Stimulated activated CD4-positive, alpha-beta T cell treated with anti-CD3 and anti-CD28 coated beads, Interleukin-4, amount 100 ng/mL, for 1 hour (primary cell): ENCODE measurements around the gene TMEFF1.

ENCODE experiments used
- DNase-seq: peaks from one replicate; pipeline ENCODE4 v3.0.0-alpha.2; 2020

The TMEFF1 gene

DNA sequence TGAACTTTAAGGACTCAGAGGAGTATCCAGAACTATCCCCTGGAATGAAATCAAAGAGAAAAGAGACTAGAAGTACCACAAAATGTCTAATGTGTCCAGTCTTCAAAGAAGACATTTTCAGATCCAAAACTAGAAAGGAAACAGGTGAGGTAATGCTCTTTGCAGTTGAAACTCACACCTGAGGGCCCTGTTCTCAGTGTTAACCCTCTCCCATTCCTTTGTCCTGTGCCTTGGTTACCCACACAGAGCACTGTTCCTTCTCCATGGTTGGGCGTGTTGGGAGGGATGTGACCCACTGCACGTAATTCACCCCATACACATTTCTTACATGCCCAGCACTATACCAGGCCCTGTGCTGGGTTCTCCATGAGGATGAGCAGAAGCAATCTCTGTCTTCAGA, 24.7 kb upstream of the TMEFF1 start:
- DNase-seq: no peak

DNA sequence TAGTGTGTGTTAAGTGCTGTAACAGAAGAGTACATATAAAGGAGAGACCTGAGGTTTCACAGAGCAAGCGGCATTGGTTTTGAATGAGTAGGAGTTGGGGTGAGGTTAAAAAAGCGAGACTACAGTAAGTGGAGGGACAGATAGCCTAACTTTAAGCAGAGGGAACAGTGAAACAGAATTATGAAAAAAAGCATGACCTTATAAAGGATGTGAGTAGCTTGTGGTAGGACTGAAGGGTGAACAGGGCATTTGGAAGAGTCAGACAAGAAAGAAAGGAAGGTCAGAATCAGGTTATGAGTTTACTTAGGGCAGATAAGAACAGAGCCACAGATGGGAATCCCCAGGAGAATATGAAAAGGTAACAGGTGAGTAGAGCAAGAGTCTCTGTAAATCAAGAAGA, 23.5 kb upstream of the TMEFF1 start:
- DNase-seq: no peak

GRCh38 chr9:100452894-100453293, 20.1 kb upstream of the TMEFF1 start:
- DNase-seq: no peak

DNA sequence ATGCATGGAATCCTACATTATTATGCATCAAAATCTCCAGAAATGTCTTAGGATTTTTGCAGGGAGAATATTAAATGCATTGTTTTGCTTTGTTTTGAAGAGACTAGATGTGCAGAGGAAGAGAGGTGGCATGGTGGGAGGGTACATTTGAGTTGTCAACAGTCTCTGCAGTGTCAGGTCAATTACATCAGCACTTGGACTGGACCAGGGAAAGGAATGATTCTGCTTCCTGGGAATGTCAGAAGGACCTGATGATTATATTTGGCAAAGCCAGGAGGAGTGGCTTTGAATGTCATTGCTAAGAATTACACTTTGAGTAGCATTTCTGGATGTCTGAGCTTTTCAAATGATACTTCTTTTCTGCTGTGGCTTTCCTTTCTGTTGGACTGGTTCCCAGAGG, 17.5 kb upstream of the TMEFF1 start:
- DNase-seq: no peak

GRCh38 chr9:100457517-100457916, 15.4 kb upstream of the TMEFF1 start:
- no peak for DNase-seq

- no peak for DNase-seq
Measured at GRCh38 chr9:100459963-100460362, 13.0 kb upstream of the TMEFF1 start.

GRCh38 chr9:100465274-100465673, 7.7 kb upstream of the TMEFF1 start:
- DNase-seq: no peak

GRCh38 chr9:100465761-100466160, 7.2 kb upstream of the TMEFF1 start:
- no peak for DNase-seq

- DNase-seq: no peak
Measured at GRCh38 chr9:100466171-100466828, 6.6 kb upstream of the TMEFF1 start.

DNA sequence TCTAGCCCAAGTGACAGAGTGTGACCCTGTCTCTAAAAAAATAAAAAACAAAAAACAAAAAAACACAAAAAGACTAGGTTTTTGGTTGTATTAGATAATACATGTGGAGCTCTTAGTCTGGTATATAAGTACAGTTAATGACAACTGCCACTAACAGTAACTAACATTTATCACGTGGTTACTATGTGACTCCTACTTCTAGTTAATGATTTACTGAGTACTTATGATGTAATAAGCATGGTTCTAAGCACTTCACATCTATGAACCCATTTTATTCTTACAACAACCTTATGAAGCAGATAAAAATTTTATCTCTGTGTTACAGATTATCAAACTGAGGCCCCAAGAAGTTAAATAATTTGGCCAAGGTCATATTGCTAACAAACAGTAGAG, 6.1 kb upstream of the TMEFF1 start:
- DNase-seq: no peak

- DNase-seq: no peak
Measured at GRCh38 chr9:100468041-100468440, 4.9 kb upstream of the TMEFF1 start.

GRCh38 chr9:100472268-100472667, 681 bp upstream of the TMEFF1 start:
- no peak for DNase-seq

GRCh38 chr9:100473276-100474081, 530 bp downstream of the TMEFF1 start:
- peak; percentile 29 for DNase-seq

DNA sequence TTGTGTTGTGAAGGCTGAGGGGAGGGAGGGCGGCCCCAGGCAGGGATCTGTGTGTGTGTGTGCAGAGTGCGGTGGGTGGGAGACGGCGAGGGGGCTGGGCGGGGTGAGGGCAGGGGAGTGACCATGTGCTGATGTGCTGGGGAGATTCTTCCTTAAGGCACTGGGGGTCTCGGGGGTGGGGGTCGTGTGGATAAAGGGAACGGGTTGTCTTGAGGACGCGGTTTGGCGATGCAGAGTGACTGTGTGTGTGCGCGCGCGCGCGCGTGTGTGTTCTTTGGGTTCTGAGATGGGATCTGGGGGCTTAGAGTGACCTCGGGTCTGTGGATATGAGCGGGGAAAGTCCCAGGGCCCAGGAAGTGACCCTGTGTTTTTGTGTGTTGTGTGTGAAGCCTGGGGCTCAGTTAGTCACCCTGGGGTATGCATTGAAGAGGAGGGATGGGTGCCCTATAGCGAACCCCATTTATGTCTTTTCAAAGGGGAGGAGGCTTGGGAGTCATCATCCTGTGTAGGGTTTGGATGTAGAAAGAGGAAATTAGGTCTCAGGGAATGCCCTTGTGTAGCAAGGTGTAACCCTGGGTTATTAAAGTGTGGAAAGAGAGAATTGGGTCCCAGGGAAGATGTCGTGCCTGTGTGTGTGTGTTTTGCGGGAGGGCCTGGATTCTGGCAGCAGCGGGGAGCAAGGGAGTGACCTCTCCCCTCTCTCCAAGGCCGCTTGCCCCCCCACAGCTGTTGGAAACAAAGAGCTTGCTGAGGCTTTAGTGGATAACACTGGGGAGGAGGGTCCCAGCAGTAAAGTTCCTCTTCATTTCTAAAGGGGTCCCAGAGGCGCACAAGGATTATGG, 1.4 kb downstream of the TMEFF1 start:
- no peak for DNase-seq

GRCh38 chr9:100474924-100475276, 2.0 kb downstream of the TMEFF1 start:
- no peak for DNase-seq

GRCh38 chr9:100477241-100477640, 4.3 kb downstream of the TMEFF1 start:
- no peak for DNase-seq

DNA sequence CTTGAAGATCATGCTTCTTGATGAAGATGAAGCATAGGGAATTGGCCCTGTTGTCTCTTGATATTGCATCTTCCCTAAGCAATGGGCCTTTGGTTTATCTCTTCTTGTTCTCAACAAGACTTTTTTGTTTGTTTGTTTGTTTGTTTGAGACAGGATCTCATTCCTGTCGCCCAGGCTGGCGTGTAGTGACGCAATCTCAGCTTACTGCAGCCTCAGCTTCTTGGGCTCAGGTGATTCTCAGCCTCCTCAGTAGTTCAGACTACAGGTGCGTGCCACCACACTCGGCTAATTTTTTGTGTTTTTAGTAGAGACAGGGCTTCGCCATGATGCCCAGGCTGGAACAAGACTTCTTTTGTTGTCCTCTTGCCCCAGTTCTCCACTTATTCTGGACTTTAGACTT, 5.2 kb downstream of the TMEFF1 start:
- no peak for DNase-seq

DNA sequence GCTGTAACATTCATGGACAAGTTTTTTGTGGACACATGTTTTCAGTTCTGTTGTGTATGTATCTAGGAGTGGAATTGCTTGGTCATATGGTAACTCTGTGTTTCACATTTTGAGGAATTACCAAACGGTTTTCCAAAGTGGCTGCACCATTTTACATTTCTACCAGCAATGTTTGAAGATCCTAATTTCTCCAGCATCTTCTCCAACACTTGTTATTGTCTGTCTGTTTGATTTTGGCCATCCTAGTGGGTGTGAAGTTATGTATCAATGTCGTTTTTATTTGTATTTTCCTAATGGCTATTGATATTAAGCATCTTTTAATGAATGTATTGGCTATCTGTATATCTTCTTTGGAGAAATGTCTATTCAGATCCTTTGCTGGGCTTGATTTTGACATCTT, 6.9 kb downstream of the TMEFF1 start:
- no peak for DNase-seq

- DNase-seq: no peak
Measured at GRCh38 chr9:100485196-100485595, 12.2 kb downstream of the TMEFF1 start.

- no peak for DNase-seq
Measured at GRCh38 chr9:100486479-100487176, 13.7 kb downstream of the TMEFF1 start.

GRCh38 chr9:100488177-100488576, 15.2 kb downstream of the TMEFF1 start:
- DNase-seq: no peak

DNA sequence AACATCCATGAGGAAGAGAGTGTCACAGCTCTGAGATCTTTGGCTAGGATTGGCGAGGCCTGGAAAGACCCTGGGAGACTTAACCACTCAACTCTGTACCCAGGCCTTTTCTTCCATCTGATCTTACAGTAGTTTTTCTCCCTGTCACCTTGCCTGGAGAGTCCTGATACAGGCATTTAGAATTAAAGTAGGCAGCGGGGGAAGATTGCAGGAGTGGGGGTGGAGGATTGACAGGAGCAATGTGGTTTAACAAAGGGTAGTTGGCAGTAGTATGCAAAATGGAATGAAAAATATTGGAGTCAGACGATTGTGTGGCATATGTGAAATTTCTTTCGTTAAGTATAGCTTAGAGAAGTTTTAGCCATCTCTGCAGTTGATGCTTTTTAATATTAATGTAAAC, 16.9 kb downstream of the TMEFF1 start:
- no peak for DNase-seq

- no peak for DNase-seq
Measured at GRCh38 chr9:100492952-100493351, 20.0 kb downstream of the TMEFF1 start.
